HEK293 (cell line): ENCODE measurements around the gene COMMD7.
A peak's percentile ranks its signal among the peaks of the same experiment; 100 is the strongest.

ENCODE experiments used
- CTCF ChIA-PET: fragments of 350-600 bp; formaldehyde crosslinking; extraction: SDS; loops from one replicate; lab custom pipeline; 2021; ENCODE audit warnings: antibody characterized with exemption; lab: Yijun Ruan, JAX
- POLR2A ChIA-PET: fragments of 300-600 bp; formaldehyde crosslinking; extraction: SDS; loops from one replicate; lab custom pipeline; 2020; ENCODE audit warnings: antibody characterized with exemption, inconsistent platforms; lab: Yijun Ruan, JAX
- H3K27ac ChIP-seq: fragments of 200-500 bp; sonication (Bioruptor generic); 2 replicates; pipeline ENCODE4 v1.5.1; 2014; ENCODE audit warnings: low read depth, low read length, control low read depth, inconsistent platforms; ENCODE audit errors: extremely low read depth
- H3K36me3 ChIP-seq, 2 experiments: fragments of 200-500 bp in 1 of 2; sonication (Bioruptor generic) in 1 of 2; 1 replicate in 1 of 2; 2 replicates in 1 of 2; pipeline ENCODE4 v1.5.1; 2014 to 2017; ENCODE audit warnings: inconsistent platforms in 2 of 2, low read length in 2 of 2; ENCODE audit not compliant: control insufficient read depth in 2 of 2, insufficient read depth in 1 of 2
- H3K4me1 ChIP-seq: fragments of 200-500 bp; sonication (Bioruptor generic); 2 replicates; pipeline ENCODE4 v1.5.1; 2014; ENCODE audit warnings: mild to moderate bottlenecking, low read length, inconsistent platforms; ENCODE audit not compliant: control insufficient read depth, insufficient read depth
- H3K4me3 ChIP-seq: 2 replicates; pipeline ENCODE4 v1.5.1; 2011; ENCODE audit warnings: low read depth, mild to moderate bottlenecking, control low read depth, low read length, moderate library complexity
- H3K9me3 ChIP-seq: fragments of 200-500 bp; sonication (Bioruptor generic); 2 replicates; pipeline ENCODE4 v1.5.1; 2014; ENCODE audit warnings: low read depth, low read length, inconsistent platforms; ENCODE audit not compliant: control insufficient read depth, insufficient read depth
- EGR2 ChIP-seq: fragments of 450-650 bp; formaldehyde crosslinking; IDR thresholded peaks from 2 replicates; pipeline ENCODE4 v1.5.1; 2016; ENCODE audit warnings: low read depth, missing biosample characterization, missing genetic modification characterization
- GFI1B ChIP-seq: fragments of 450-650 bp; formaldehyde crosslinking; IDR thresholded peaks from 2 replicates; pipeline ENCODE4 v1.5.1; 2016; ENCODE audit warnings: missing biosample characterization, missing genetic modification characterization
- GLI2 ChIP-seq: fragments of 450-650 bp; formaldehyde crosslinking; IDR thresholded peaks from 2 replicates; pipeline ENCODE4; 2017; ENCODE audit warnings: missing biosample characterization, missing genetic modification characterization, low read depth, borderline replicate concordance
- KLF16 ChIP-seq: fragments of 450-650 bp; formaldehyde crosslinking; IDR thresholded peaks from 2 replicates; pipeline ENCODE4 v1.5.1; 2017; ENCODE audit warnings: missing biosample characterization, missing genetic modification characterization
- SCRT2 ChIP-seq: fragments of 450-650 bp; formaldehyde crosslinking; IDR thresholded peaks from 2 replicates; pipeline ENCODE4 v1.5.1; 2016; ENCODE audit warnings: missing biosample characterization, missing genetic modification characterization
- SP2 ChIP-seq: fragments of 450-650 bp; formaldehyde crosslinking; IDR thresholded peaks from 2 replicates; pipeline ENCODE4 v1.5.1; 2016; ENCODE audit warnings: missing biosample characterization, missing genetic modification characterization
- SP7 ChIP-seq: fragments of 450-650 bp; formaldehyde crosslinking; IDR thresholded peaks from 2 replicates; pipeline ENCODE4 v1.5.1; 2016; ENCODE audit warnings: missing biosample characterization, missing genetic modification characterization
- WT1 ChIP-seq: fragments of 450-650 bp; formaldehyde crosslinking; IDR thresholded peaks from 2 replicates; pipeline ENCODE4 v1.5.1; 2016; ENCODE audit warnings: missing biosample characterization, missing genetic modification characterization
- ZFHX2 ChIP-seq: fragments of 450-650 bp; formaldehyde crosslinking; conservative IDR thresholded peaks from 2 replicates; pipeline ENCODE4 v1.5.1; 2016; ENCODE audit warnings: missing biosample characterization, missing genetic modification characterization
- ZNF221 ChIP-seq: fragments of 450-650 bp; formaldehyde crosslinking; IDR thresholded peaks from 2 replicates; pipeline ENCODE4 v1.5.1; 2017; ENCODE audit warnings: missing biosample characterization, missing genetic modification characterization, borderline replicate concordance
- ZNF223 ChIP-seq: fragments of 450-650 bp; formaldehyde crosslinking; IDR thresholded peaks from 2 replicates; pipeline ENCODE4 v1.5.1; 2016; ENCODE audit warnings: missing biosample characterization, missing genetic modification characterization
- ZNF292 ChIP-seq: fragments of 450-650 bp; formaldehyde crosslinking; IDR thresholded peaks from 2 replicates; pipeline ENCODE4 v1.5.1; 2016; ENCODE audit warnings: low read depth, missing biosample characterization, missing genetic modification characterization, borderline replicate concordance
- ZNF335 ChIP-seq: fragments of 450-650 bp; formaldehyde crosslinking; conservative IDR thresholded peaks from 2 replicates; pipeline ENCODE4 v1.5.1; 2016; ENCODE audit warnings: missing biosample characterization, missing genetic modification characterization
- ZNF350 ChIP-seq: fragments of 450-650 bp; formaldehyde crosslinking; IDR thresholded peaks from 2 replicates; pipeline ENCODE4 v1.5.0; 2017; ENCODE audit warnings: missing biosample characterization, mild to moderate bottlenecking, missing genetic modification characterization
- ZNF366 ChIP-seq: fragments of 450-650 bp; formaldehyde crosslinking; conservative IDR thresholded peaks from 2 replicates; pipeline ENCODE4 v1.5.1; 2016; ENCODE audit warnings: missing biosample characterization, missing genetic modification characterization
- ZNF391 ChIP-seq: fragments of 450-650 bp; formaldehyde crosslinking; IDR thresholded peaks from 2 replicates; pipeline ENCODE4 v1.5.1; 2016; ENCODE audit warnings: low read depth, missing biosample characterization, missing genetic modification characterization, borderline replicate concordance
- ZNF513 ChIP-seq: fragments of 450-650 bp; IDR thresholded peaks from 2 replicates; pipeline ENCODE4 v1.5.1; 2018; ENCODE audit warnings: missing biosample characterization, missing genetic modification characterization
- ZNF544 ChIP-seq: fragments of 450-650 bp; formaldehyde crosslinking; IDR thresholded peaks from 2 replicates; pipeline ENCODE4 v1.5.0; 2017; ENCODE audit warnings: missing biosample characterization, missing genetic modification characterization
- ZNF561 ChIP-seq: fragments of 450-650 bp; IDR thresholded peaks from 2 replicates; pipeline ENCODE4 v1.5.1; 2018; ENCODE audit warnings: missing biosample characterization, missing genetic modification characterization, borderline replicate concordance
- ZNF626 ChIP-seq: fragments of 450-650 bp; sonication (Bioruptor Pico); formaldehyde crosslinking; IDR thresholded peaks from 2 replicates; pipeline ENCODE4 v1.5.1; 2018; ENCODE audit warnings: missing biosample characterization, missing genetic modification characterization, inconsistent platforms
- ZNF76 ChIP-seq: fragments of 450-650 bp; formaldehyde crosslinking; IDR thresholded peaks from 2 replicates; pipeline ENCODE4; 2016; ENCODE audit warnings: low read depth, missing biosample characterization, missing genetic modification characterization, borderline replicate concordance
- TF ChIP-seq, protein P1 (sequence below): fragments of 450-650 bp; formaldehyde crosslinking; IDR thresholded peaks from 2 replicates; pipeline ENCODE4 v1.5.1; 2016; ENCODE audit warnings: missing biosample characterization, missing genetic modification characterization

Gene COMMD7

DNA sequence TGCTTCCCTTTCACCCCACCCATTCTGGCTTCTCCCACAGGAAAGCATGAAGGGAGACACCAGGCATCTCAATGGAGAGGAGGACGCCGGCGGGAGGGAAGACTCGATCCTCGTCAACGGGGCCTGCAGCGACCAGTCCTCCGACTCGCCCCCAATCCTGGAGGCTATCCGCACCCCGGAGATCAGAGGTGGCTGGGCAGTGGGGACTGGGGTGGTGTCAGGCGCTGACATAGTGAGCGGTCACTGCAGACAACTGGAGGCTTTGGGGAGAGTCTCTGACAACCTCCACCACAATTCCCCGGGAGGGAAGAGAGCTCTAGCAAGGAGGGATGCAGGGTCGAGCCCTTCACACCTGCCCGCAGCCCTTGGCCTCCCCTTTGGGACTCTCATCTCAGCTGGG is 37.0 kb upstream of the COMMD7 start:
- POLR2A ChIA-PET = no interaction called here
- H3K36me3 ChIP-seq = peaks cover 4 to 41% of the 10 kb centered on the region in 2 experiments; a peak in 2 of 3 replicates
- CTCF ChIA-PET = interaction anchor here (0.9 to 6.8 kb wide), 3 partner anchors 16 to 114 kb away, joined by 3 to 244 read pairs (median 3); partner anchors contain the start of gene C20orf203
- no peaks in the 10 kb centered on the region for H3K9me3 ChIP-seq
- no peak overlapping the region for H3K27ac ChIP-seq
- TF ChIP-seq SCRT2 (tag by site-specific recombination) (no peak), ZNF350 (tag by site-specific recombination) (no peak), ZNF544 (tag by site-specific recombination) (no peak), WT1 (tag by site-specific recombination) (no peak), ZNF513 (tag by site-specific recombination) (no peak), ZNF221 (tag by site-specific recombination) (no peak), GLI2 (no peak), ZNF335 (tag by site-specific recombination) (no peak)
- TF ChIP-seq, protein P1, sequence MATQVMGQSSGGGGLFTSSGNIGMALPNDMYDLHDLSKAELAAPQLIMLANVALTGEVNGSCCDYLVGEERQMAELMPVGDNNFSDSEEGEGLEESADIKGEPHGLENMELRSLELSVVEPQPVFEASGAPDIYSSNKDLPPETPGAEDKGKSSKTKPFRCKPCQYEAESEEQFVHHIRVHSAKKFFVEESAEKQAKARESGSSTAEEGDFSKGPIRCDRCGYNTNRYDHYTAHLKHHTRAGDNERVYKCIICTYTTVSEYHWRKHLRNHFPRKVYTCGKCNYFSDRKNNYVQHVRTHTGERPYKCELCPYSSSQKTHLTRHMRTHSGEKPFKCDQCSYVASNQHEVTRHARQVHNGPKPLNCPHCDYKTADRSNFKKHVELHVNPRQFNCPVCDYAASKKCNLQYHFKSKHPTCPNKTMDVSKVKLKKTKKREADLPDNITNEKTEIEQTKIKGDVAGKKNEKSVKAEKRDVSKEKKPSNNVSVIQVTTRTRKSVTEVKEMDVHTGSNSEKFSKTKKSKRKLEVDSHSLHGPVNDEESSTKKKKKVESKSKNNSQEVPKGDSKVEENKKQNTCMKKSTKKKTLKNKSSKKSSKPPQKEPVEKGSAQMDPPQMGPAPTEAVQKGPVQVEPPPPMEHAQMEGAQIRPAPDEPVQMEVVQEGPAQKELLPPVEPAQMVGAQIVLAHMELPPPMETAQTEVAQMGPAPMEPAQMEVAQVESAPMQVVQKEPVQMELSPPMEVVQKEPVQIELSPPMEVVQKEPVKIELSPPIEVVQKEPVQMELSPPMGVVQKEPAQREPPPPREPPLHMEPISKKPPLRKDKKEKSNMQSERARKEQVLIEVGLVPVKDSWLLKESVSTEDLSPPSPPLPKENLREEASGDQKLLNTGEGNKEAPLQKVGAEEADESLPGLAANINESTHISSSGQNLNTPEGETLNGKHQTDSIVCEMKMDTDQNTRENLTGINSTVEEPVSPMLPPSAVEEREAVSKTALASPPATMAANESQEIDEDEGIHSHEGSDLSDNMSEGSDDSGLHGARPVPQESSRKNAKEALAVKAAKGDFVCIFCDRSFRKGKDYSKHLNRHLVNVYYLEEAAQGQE = no peak
- no peak overlapping the region for H3K4me3 ChIP-seq
- H3K4me1 ChIP-seq = peaks cover 3% of the 10 kb centered on the region; the same call in 1 of the 2 replicates

DNA sequence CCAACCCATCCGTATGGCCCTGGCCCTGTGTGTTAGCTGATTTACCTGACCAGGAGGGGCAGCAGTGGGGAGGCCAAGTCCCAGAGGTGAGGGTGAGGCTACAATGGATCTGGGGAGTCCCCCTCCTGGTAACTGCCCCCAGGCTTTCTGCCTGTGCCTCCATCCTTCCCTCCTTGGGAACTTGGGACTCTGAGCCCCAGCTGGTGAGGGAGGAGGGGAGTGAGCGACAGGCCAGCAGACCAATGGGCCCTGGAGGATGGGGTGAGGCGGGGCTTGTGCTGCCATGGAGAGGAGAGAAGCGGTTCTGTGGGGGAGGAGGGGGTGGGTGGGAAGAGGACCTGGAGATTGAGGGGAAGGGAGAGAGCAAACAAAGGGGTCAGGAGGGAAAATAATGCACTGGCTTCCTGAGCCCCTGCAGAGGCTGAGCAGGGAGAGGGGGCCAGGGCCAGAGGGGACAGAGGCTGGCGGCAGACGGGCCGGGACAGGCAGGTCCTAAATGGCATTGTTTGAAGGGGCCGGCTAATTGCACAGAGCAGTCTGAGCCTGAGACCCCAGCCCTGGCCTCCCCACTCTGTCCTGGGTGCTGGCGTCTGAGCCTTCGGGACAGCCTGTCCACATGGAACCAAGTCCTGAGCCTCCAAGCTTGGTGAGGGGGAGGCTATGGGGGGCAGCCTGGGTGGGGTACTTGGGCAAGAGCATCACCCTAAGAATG is 36.4 kb upstream of the COMMD7 start:
- H3K36me3 ChIP-seq = peaks cover 0 to 35% of the 10 kb centered on the region in 2 experiments; a peak in 2 of 3 replicates
- CTCF ChIA-PET = interaction anchor here (0.9 to 6.8 kb wide), 20 partner anchors 10 to 250 kb away, joined by 3 to 244 read pairs (median 5); partner anchors contain the start of genes C20orf203, COMMD7 and DNMT3B
- POLR2A ChIA-PET = interaction anchor here (1.3 to 2.1 kb wide), 2 partner anchors 17 to 106 kb away, joined by 3 to 13 read pairs; partner anchors contain the start of gene C20orf203

GRCh38 chr20:32777177-32777956 is 34.1 kb upstream of the COMMD7 start:
- no peaks in the 10 kb centered on the region for H3K9me3 ChIP-seq
- H3K4me3 ChIP-seq = no peak overlapping the region
- peaks cover 3% of the 10 kb centered on the region; the same call in 1 of the 2 replicates for H3K4me1 ChIP-seq
- ChIA-PET CTCF (interaction anchor here (0.7 to 6.8 kb wide), 21 partner anchors 9 to 257 kb away, joined by 3 to 244 read pairs (median 8); partner anchors contain the start of genes C20orf203 and DNMT3B), POLR2A (interaction anchor here (0.6 to 2.1 kb wide), 4 partner anchors 13 to 482 kb away, joined by 4 to 13 read pairs (median 8); partner anchors contain the start of genes C20orf203 and DNMT3B)
- TF ChIP-seq ZNF626 (tag by site-specific recombination) (no peak), ZNF292 (no peak), ZNF76 (no peak), KLF16 (tag by site-specific recombination) (no peak), ZNF366 (tag by site-specific recombination) (no peak), GFI1B (tag by site-specific recombination) (no peak), ZNF223 (no peak), ZNF391 (tag by site-specific recombination) (no peak), ZNF561 (tag by site-specific recombination) (no peak)
- peaks cover 0 to 22% of the 10 kb centered on the region in 2 experiments; a peak in 1 of 3 replicates for H3K36me3 ChIP-seq
- no peak overlapping the region for H3K27ac ChIP-seq

More for the DNA sequence above, 36.4 kb upstream of the COMMD7 start:
- Histone ChIP-seq H3K27ac (no peak overlapping the region), H3K4me1 (peaks cover 3% of the 10 kb centered on the region; the same call in 1 of the 2 replicates), H3K9me3 (no peaks in the 10 kb centered on the region), H3K4me3 (no peak overlapping the region)
- TF ChIP-seq SP2 (peak; percentile 11; the same call in 1 of the 2 replicates), SP7 (no peak), EGR2 (tag by site-specific recombination) (peak; percentile 46; the same call in 1 of the 2 replicates), ZFHX2 (tag by site-specific recombination) (0 out of 2 replicates have a peak, but pooled peaks have one; percentile 18)
